Large intestine (tissue), 3 donors: Measurements from ENCODE around the gene SPARCL1. TPM values are rescaled to one million over a fixed set of nuclear protein-coding genes. Genes with fewer than 3 reads are reported as not detected.
A peak's percentile ranks its signal among the peaks of the same experiment; 100 is the strongest.
"Not testable (repeated sequence)": the region's sequence is repeated elsewhere in the genome, so short reads cannot be mapped to it uniquely, and the experiment has no call there.

Source experiments
- DNase-seq, 2 donors: peaks; one replicate each; pipeline versions ENCODE4 v3.0.0 to v3.0.0-alpha.2; 2013
- H3K27ac ChIP-seq: one replicate; pipeline ENCODE4 v1.5.1; 2013; ENCODE audit warnings: low read length
- H3K27me3 ChIP-seq: 2 replicates; pipeline ENCODE4 v1.6.1; 2013; ENCODE audit warnings: low read length; ENCODE audit not compliant: control insufficient read depth, insufficient read depth
- H3K36me3 ChIP-seq: 2 replicates; pipeline ENCODE4 v1.6.1; 2013; ENCODE audit warnings: low read length; ENCODE audit not compliant: control insufficient read depth, insufficient read depth
- H3K4me1 ChIP-seq: one replicate; pipeline ENCODE4 v1.6.1; 2013; ENCODE audit warnings: low read length; ENCODE audit not compliant: control insufficient read depth, insufficient read depth
- H3K4me3 ChIP-seq: one replicate; pipeline ENCODE4 v1.5.1; 2013; ENCODE audit warnings: low read length
- H3K9me3 ChIP-seq: one replicate; pipeline ENCODE4 v1.6.1; 2013; ENCODE audit warnings: mild to moderate bottlenecking, low read depth, low read length, moderate library complexity; ENCODE audit not compliant: control insufficient read depth
- WGBS: methylation state at CpG from one replicate; pipeline ENCODE4 v1.1.5; 2013; ENCODE audit warnings: low lambda C conversion rate; ENCODE audit not compliant: insufficient coverage; 5-methylcytosine and 5-hydroxymethylcytosine counted together
- polyA plus RNA-seq: library from polyadenylated mRNA; unstranded; fragments of 120-200 nt; gene quantifications from one replicate; pipeline ENCODE4 v1.2.1, GENCODE V29; 2013

The SPARCL1 gene
- polyA plus RNA-seq, 1 donor: 154 TPM

- H3K9me3 ChIP-seq: no peaks in the 10 kb centered on the region
- 50% methylated on average over 1 of the region's 2 CpGs for WGBS
- H3K27ac ChIP-seq: no peak overlapping the region
- no peak overlapping the region for H3K4me3 ChIP-seq
- no peaks in the 10 kb centered on the region for H3K4me1 ChIP-seq
- peaks cover 9% of the 10 kb centered on the region for H3K36me3 ChIP-seq
- no peaks in the 10 kb centered on the region for H3K27me3 ChIP-seq
- DNase-seq: no peak
Measured at GRCh38 chr4:87489678-87490077, 39.5 kb downstream of the SPARCL1 start.

GRCh38 chr4:87488666-87489065 lies 40.5 kb downstream of the SPARCL1 start:
- no CpG with 5 or more reads among the region's 4 CpGs for WGBS
- H3K9me3 ChIP-seq, H3K27ac ChIP-seq, H3K36me3 ChIP-seq, H3K27me3 ChIP-seq, DNase-seq, H3K4me1 ChIP-seq, H3K4me3 ChIP-seq: not testable (repeated sequence)

- H3K27ac ChIP-seq, H3K4me1 ChIP-seq, H3K4me3 ChIP-seq, H3K27me3 ChIP-seq, H3K9me3 ChIP-seq, DNase-seq: not testable (repeated sequence)
- H3K36me3 ChIP-seq: peaks cover 13% of the 10 kb centered on the region
Measured at GRCh38 chr4:87483247-87483646, 45.9 kb downstream of the SPARCL1 start.

- H3K9me3 ChIP-seq: no peaks in the 10 kb centered on the region
- no peak for DNase-seq
- no peaks in the 10 kb centered on the region for H3K4me1 ChIP-seq
- H3K4me3 ChIP-seq: no peak overlapping the region
- no peaks in the 10 kb centered on the region for H3K27me3 ChIP-seq
- H3K36me3 ChIP-seq: peaks cover 21% of the 10 kb centered on the region
- H3K27ac ChIP-seq: no peak overlapping the region
Measured at GRCh38 chr4:87481377-87481776, 47.8 kb downstream of the SPARCL1 start.

- Histone ChIP-seq H3K4me3 (no peak overlapping the region), H3K36me3 (peaks cover 23% of the 10 kb centered on the region), H3K27me3 (no peaks in the 10 kb centered on the region), H3K4me1 (no peaks in the 10 kb centered on the region), H3K27ac (no peak overlapping the region), H3K9me3 (no peaks in the 10 kb centered on the region)
- WGBS: no CpG with 5 or more reads among the region's 1 CpG
- no peak for DNase-seq
Measured at GRCh38 chr4:87478732-87479250, 50.4 kb downstream of the SPARCL1 start.

GRCh38 chr4:87476934-87477333 lies 52.2 kb downstream of the SPARCL1 start:
- no peak for DNase-seq
- no CpG with 5 or more reads among the region's 3 CpGs for WGBS
- H3K4me3 ChIP-seq: no peak overlapping the region
- H3K27me3 ChIP-seq: no peaks in the 10 kb centered on the region
- H3K4me1 ChIP-seq: no peaks in the 10 kb centered on the region
- H3K9me3 ChIP-seq: no peaks in the 10 kb centered on the region
- H3K27ac ChIP-seq: no peak overlapping the region
- H3K36me3 ChIP-seq: peaks cover 21% of the 10 kb centered on the region

GRCh38 chr4:87469390-87469789 lies 59.8 kb downstream of the SPARCL1 start:
- Histone ChIP-seq H3K27ac (no peak overlapping the region), H3K27me3 (no peaks in the 10 kb centered on the region), H3K9me3 (no peaks in the 10 kb centered on the region), H3K4me1 (no peaks in the 10 kb centered on the region), H3K4me3 (no peak overlapping the region), H3K36me3 (no peaks in the 10 kb centered on the region)
- 100% methylated on average over 2 of the region's 6 CpGs for whole genome bisulfite sequencing
- DNase-seq: no peak

- Histone ChIP-seq H3K4me3 (no peak overlapping the region), H3K27ac (no peak overlapping the region), H3K4me1 (no peaks in the 10 kb centered on the region), H3K36me3 (no peaks in the 10 kb centered on the region), H3K9me3 (no peaks in the 10 kb centered on the region), H3K27me3 (no peaks in the 10 kb centered on the region)
- peak; percentile 16 to 35 for DNase-seq
- WGBS: 72% methylated on average over 3 of the region's 7 CpGs
Measured at GRCh38 chr4:87465739-87466366, 63.3 kb downstream of the SPARCL1 start.

GRCh38 chr4:87462102-87462501 lies 67.1 kb downstream of the SPARCL1 start:
- no peaks in the 10 kb centered on the region for H3K4me1 ChIP-seq
- no peak for DNase-seq
- H3K9me3 ChIP-seq: no peaks in the 10 kb centered on the region
- H3K36me3 ChIP-seq: peaks cover 13% of the 10 kb centered on the region
- H3K27me3 ChIP-seq: no peaks in the 10 kb centered on the region
- WGBS: 83% methylated on average over 1 of the region's 2 CpGs
- H3K4me3 ChIP-seq: no peak overlapping the region
- no peak overlapping the region for H3K27ac ChIP-seq

GRCh38 chr4:87461281-87461700 lies 67.9 kb downstream of the SPARCL1 start:
- no peak overlapping the region for H3K27ac ChIP-seq
- H3K4me1 ChIP-seq: peaks cover 2% of the 10 kb centered on the region
- H3K4me3 ChIP-seq: no peak overlapping the region
- DNase-seq: no peak
- H3K27me3 ChIP-seq: no peaks in the 10 kb centered on the region
- H3K9me3 ChIP-seq: no peaks in the 10 kb centered on the region
- peaks cover 13% of the 10 kb centered on the region for H3K36me3 ChIP-seq

GRCh38 chr4:87458913-87459312 lies 70.3 kb downstream of the SPARCL1 start:
- no peak for DNase-seq
- Histone ChIP-seq H3K27me3 (no peaks in the 10 kb centered on the region), H3K27ac (no peak overlapping the region), H3K36me3 (peaks cover 17% of the 10 kb centered on the region), H3K4me1 (peaks cover 6% of the 10 kb centered on the region), H3K4me3 (no peak overlapping the region), H3K9me3 (no peaks in the 10 kb centered on the region)
- WGBS: 100% methylated on average over 1 of the region's 4 CpGs
